Fibroblast of skin of left quadriceps (primary cell): Measurements from ENCODE around the gene GPC1.

Source experiments
- DNase-seq, 2 experiments: peaks; one replicate each; pipeline ENCODE4 v3.0.0-alpha.2; 2013; ENCODE audit warnings: low read depth in 2 of 2

The GPC1 gene

DNA sequence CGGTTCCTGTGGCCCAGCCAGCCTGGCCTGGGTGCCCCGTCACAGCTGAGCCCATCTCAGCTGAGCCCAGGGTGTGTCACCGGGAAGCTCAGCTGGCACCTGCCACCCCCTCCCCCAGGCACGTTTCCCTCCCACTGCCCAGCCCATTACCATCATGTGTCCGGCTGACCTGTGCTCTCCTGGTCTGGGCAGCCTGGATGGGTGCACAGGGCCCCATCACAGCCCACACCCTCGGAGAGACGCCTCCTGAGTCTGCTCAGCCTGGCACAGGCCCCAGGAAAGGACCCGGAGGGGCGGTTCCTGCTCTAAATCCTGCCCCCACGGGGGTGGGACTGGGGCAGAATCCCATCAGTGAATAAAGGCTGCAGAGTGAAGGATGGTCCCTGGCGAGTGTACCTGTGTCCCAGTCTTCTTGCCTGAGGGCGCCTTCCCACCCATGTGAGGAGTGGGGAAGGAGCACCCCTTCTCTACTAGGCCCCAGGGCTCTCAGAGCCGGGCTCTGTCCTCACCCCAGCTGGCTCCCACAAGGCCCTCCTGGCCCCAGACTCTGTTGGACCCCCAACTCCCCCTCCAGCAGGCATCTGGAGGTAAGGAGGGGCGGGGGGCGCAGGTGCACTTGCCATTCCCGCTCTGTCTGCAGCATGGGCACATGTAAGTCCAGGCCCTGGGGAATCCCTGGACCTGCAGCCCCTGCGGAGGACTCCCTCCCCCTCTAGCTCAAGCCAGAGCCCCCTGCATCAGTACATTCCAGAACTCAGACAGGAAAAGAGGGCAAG lies 21.2 kb downstream of the GPC1 start:
- DNase-seq = no peak

GRCh38 chr2:240457223-240458043 lies 22.0 kb downstream of the GPC1 start:
- no peak for DNase-seq

DNA sequence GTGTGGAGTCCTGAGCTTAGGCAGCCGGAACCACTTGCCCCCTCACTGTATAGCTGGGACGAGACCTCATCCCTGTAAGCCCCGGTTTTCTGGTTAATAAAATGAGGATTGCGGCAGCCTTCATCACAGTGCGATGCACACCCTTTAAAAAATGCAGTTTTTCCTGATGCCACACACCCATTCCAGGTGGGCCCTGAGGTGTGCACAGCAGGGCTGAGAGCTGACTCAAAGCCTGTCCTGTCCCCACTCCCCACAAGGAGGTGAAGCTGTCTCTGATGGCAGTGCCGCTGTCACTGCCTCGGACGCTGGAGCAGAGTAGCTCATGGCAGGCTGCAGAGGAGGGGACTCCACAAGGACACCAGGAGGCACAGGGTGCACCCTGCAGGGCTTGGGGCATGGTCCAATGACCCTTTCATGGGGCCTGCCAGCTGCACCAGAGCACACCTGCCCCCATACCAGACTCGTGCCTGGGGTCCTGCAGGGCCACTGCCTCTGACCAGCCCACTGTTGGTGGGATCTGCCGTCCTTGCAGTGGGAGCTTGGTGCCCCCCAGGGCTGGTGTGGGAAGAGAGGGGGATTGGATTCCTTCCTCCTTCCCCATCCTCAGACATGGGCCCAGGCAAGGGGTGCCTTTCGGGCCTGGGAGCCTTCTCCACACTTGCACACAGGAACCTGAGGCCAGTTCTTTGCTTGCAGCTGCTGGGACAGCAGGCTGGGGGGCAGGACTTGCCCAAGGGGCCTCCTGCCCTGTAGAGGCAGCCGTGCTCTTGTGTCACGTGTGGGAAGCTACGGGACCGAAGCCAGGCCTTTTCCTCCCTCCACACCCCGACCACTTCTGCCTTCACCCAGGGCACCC lies 22.8 kb downstream of the GPC1 start:
- DNase-seq = no peak

- DNase-seq = no peak
These were observed 23.5 kb downstream of the GPC1 start for GRCh38 chr2:240458900-240459391.

- no peak for DNase-seq
These were observed 24.2 kb downstream of the GPC1 start for GRCh38 chr2:240459401-240460252.

DNA sequence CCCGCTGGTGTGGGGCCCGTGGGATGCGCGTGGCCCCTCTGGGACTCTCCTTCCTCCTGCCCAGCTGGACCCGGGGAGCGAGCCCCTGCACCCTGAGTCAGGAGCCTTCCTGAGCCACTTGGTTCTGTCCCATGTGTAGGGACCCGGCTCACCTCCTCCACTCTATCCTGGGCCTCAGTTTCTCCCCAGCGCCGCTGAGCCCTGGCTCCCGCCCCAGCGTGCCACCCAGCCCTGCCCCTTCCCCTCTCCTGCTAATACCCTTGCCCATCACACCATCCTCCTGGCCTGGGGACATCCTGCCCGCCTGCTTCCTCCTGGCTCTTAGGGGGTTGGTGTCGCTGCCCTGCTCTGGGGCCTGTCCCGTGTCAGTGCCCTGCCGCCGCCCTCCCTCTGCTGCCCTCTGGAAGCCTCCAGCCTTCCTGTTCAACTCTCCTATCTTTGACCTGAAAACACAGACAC lies 24.8 kb downstream of the GPC1 start:
- DNase-seq = no peak

- DNase-seq = no peak
These were observed 25.4 kb downstream of the GPC1 start for GRCh38 chr2:240460781-240461431.

GRCh38 chr2:240461471-240462072 lies 26.1 kb downstream of the GPC1 start:
- DNase-seq = no peak

DNA sequence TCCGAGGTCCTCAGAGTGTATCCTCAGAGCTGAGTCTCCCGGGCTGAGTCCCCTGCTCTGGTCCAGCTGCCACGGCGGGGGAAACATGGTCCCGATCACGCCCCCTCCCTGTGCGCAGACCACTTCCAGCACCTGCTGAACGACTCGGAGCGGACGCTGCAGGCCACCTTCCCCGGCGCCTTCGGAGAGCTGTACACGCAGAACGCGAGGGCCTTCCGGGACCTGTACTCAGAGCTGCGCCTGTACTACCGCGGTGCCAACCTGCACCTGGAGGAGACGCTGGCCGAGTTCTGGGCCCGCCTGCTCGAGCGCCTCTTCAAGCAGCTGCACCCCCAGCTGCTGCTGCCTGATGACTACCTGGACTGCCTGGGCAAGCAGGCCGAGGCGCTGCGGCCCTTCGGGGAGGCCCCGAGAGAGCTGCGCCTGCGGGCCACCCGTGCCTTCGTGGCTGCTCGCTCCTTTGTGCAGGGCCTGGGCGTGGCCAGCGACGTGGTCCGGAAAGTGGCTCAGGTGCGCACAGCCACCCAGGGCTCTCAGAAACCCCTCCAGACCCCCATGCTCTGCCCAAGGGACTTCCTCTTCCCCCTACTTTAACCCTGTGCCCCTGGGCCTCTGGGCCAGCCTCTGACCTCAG lies 26.7 kb downstream of the GPC1 start:
- no peak for DNase-seq

- no peak for DNase-seq
These were observed 27.3 kb downstream of the GPC1 start for GRCh38 chr2:240462707-240463273.

DNA sequence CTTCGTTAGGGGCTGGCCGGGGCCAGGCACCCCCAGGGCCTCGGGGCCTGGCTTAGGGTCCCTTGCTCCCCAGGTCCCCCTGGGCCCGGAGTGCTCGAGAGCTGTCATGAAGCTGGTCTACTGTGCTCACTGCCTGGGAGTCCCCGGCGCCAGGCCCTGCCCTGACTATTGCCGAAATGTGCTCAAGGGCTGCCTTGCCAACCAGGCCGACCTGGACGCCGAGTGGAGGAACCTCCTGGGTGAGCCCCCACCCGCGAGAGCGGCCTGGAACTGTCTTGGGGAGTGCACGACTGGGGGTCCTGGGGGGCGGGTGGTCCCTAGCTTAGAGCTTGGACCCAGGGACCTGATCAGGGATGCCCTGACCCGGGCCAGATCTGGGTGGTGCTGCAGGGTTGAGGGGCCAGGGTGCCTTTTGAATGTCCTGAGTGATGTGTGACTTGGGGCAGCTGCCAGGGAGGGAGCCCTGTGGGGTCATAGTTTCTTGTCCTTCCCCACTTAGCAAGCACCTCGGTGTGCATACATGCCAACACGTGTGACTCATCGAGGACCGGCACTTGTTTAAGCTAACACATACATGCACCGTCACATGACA lies 27.9 kb downstream of the GPC1 start:
- no peak for DNase-seq

GRCh38 chr2:240463866-240464481 lies 28.5 kb downstream of the GPC1 start:
- DNase-seq = no peak

DNA sequence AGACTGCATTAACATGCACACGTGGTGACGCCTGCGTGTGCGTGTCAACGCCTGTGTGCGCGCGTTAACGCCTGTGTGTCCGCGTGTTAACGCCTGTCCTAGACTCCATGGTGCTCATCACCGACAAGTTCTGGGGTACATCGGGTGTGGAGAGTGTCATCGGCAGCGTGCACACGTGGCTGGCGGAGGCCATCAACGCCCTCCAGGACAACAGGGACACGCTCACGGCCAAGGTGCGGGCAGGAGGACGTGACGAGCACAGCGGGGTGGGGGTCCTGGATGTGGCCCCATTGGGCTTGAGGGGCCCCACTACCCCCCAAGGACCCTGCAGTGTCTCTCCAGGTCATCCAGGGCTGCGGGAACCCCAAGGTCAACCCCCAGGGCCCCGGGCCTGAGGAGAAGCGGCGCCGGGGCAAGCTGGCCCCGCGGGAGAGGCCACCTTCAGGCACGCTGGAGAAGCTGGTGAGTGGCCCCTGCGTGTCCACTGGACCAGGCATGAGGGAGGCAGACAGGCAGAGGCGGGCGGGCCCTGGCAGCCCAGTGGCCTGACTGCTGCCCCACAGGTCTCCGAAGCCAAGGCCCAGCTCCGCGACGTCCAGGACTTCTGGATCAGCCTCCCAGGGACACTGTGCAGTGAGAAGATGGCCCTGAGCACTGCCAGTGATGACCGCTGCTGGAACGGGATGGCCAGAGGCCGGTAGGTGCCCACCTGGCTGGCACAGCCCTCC lies 29.2 kb downstream of the GPC1 start:
- no peak for DNase-seq

DNA sequence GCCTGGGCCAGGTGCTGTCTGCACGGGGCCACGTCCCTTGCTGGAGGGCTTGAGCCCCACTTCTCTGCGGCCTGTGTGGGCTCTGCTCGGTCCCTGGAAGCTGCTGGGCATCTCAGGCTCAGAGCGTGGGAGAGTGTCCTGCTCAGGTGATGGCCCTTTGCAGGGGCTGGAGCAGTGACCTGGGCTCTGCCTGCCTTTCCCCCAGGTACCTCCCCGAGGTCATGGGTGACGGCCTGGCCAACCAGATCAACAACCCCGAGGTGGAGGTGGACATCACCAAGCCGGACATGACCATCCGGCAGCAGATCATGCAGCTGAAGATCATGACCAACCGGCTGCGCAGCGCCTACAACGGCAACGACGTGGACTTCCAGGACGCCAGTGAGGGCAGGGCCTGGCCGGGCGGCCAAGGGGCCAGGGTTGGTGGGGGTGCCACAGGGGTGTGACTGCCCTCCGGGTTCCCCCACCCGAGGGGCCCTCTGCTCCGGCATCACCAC lies 29.9 kb downstream of the GPC1 start:
- no peak for DNase-seq

GRCh38 chr2:240465765-240466578 lies 30.5 kb downstream of the GPC1 start:
- DNase-seq = no peak

DNA sequence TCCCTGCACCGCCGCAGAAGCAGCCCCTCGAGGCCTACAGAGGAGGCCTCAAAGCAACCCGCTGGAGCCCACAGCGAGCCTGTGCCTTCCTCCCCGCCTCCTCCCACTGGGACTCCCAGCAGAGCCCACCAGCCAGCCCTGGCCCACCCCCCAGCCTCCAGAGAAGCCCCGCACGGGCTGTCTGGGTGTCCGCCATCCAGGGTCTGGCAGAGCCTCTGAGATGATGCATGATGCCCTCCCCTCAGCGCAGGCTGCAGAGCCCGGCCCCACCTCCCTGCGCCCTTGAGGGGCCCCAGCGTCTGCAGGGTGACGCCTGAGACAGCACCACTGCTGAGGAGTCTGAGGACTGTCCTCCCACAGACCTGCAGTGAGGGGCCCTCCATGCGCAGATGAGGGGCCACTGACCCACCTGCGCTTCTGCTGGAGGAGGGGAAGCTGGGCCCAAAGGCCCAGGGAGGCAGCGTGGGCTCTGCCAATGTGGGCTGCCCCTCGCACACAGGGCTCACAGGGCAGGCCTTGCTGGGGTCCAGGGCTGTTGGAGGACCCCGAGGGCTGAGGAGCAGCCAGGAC lies 31.2 kb downstream of the GPC1 start:
- DNase-seq = no peak
